Type B pancreatic cell (in vitro differentiated cells): ENCODE data around the gene MGRN1. TPM values are rescaled to one million over a fixed set of nuclear protein-coding genes. Genes with fewer than 3 reads are reported as not detected.

Source experiments
- DNase-seq: peaks from one replicate; pipeline ENCODE4 v3.0.0; 2021; ENCODE audit warnings: mixed read lengths; ENCODE audit not compliant: unreplicated experiment; ENCODE audit errors: extremely low spot score
- H3K27ac Mint-ChIP-seq: 2 replicates; pipeline ENCODE4 v1.8.0; 2021; ENCODE audit warnings: mild to moderate bottlenecking, mixed read lengths
- H3K27me3 Mint-ChIP-seq: 2 replicates; pipeline ENCODE4 v1.8.0; 2021; ENCODE audit warnings: mixed read lengths
- H3K36me3 Mint-ChIP-seq: 2 replicates; pipeline ENCODE4 v1.8.0; 2021; ENCODE audit warnings: mixed read lengths
- H3K4me1 Mint-ChIP-seq: one replicate; pipeline ENCODE4 v1.8.0; 2021; ENCODE audit warnings: mixed read lengths; ENCODE audit not compliant: unreplicated experiment
- H3K4me3 Mint-ChIP-seq: 2 replicates; pipeline ENCODE4 v1.8.0; 2021; ENCODE audit warnings: mild to moderate bottlenecking, mixed read lengths
- H3K9me3 Mint-ChIP-seq: 2 replicates; pipeline ENCODE4 v1.8.0; 2021; ENCODE audit warnings: mixed read lengths
- total RNA-seq: library from RNA; stranded (reverse); gene quantifications from 2 replicates; pipeline ENCODE4 v1.2.1, GENCODE V29; 2021; ENCODE audit warnings: low replicate concordance
- TF ChIP-seq, protein P1 (sequence below): fragments of 200-600 bp; sonication (generic); conservative IDR thresholded peaks from 2 replicates; pipeline ENCODE4 v1.5.0; 2021; ENCODE audit warnings: antibody characterized with exemption, mild to moderate bottlenecking

Gene MGRN1
- total RNA-seq, 1 donor from 2014 or later, result 88.6 TPM

- Mint-ChIP-seq H3K27me3 (no peaks in the 10 kb centered on the region), H3K4me3 (no peak overlapping the region), H3K9me3 (no peaks in the 10 kb centered on the region), H3K36me3 (peaks cover 13% of the 10 kb centered on the region), H3K27ac (no peak overlapping the region), H3K4me1 (peaks cover 6% of the 10 kb centered on the region)
- TF ChIP-seq, protein P1, sequence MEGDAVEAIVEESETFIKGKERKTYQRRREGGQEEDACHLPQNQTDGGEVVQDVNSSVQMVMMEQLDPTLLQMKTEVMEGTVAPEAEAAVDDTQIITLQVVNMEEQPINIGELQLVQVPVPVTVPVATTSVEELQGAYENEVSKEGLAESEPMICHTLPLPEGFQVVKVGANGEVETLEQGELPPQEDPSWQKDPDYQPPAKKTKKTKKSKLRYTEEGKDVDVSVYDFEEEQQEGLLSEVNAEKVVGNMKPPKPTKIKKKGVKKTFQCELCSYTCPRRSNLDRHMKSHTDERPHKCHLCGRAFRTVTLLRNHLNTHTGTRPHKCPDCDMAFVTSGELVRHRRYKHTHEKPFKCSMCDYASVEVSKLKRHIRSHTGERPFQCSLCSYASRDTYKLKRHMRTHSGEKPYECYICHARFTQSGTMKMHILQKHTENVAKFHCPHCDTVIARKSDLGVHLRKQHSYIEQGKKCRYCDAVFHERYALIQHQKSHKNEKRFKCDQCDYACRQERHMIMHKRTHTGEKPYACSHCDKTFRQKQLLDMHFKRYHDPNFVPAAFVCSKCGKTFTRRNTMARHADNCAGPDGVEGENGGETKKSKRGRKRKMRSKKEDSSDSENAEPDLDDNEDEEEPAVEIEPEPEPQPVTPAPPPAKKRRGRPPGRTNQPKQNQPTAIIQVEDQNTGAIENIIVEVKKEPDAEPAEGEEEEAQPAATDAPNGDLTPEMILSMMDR, result no peak
- DNase-seq, result no peak
Measured at GRCh38 chr16:4704491-4704890, 79.9 kb downstream of the MGRN1 start.

GRCh38 chr16:4704913-4705312 is 80.3 kb downstream of the MGRN1 start:
- H3K27ac Mint-ChIP-seq, result no peak overlapping the region
- TF ChIP-seq, protein P1, result no peak
- no peaks in the 10 kb centered on the region for H3K9me3 Mint-ChIP-seq
- DNase-seq, result no peak
- H3K36me3 Mint-ChIP-seq, result peaks cover 14% of the 10 kb centered on the region
- peaks cover 6% of the 10 kb centered on the region for H3K4me1 Mint-ChIP-seq
- H3K27me3 Mint-ChIP-seq, result no peaks in the 10 kb centered on the region
- H3K4me3 Mint-ChIP-seq, result no peak overlapping the region

DNA sequence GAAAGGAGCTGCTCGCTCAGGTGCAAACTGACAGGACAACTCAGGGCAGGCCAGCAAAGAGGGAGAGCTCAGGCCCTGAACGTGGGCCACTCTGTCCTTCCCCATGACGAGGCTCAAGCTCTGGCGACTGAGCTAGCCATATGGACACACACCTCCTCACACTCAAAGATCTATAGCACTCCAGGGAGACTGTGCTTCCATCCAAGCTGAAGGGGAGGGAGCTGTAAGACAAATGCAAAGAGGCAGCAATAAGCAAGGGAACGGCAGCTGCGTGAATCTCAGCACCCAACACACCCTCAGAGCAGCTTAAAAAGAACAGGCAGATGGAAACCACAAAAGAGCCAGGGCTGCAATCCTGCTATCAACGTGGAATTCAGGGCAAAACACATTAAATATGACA is 82.2 kb downstream of the MGRN1 start:
- no peaks in the 10 kb centered on the region for H3K27me3 Mint-ChIP-seq
- H3K9me3 Mint-ChIP-seq, result no peaks in the 10 kb centered on the region
- peaks cover 6% of the 10 kb centered on the region for H3K4me1 Mint-ChIP-seq
- H3K4me3 Mint-ChIP-seq, result no peak overlapping the region
- no peak for DNase-seq
- peaks cover 18% of the 10 kb centered on the region for H3K36me3 Mint-ChIP-seq
- H3K27ac Mint-ChIP-seq, result peak overlapping the region; percentile 42
- TF ChIP-seq, protein P1, result no peak

- TF ChIP-seq, protein P1, result no peak
- Mint-ChIP-seq H3K36me3 (peaks cover 26% of the 10 kb centered on the region), H3K9me3 (no peaks in the 10 kb centered on the region), H3K27ac (no peak overlapping the region), H3K4me3 (no peak overlapping the region), H3K27me3 (no peaks in the 10 kb centered on the region), H3K4me1 (peaks cover 6% of the 10 kb centered on the region)
- DNase-seq, result no peak
Measured at GRCh38 chr16:4709481-4709880, 84.9 kb downstream of the MGRN1 start.

DNA sequence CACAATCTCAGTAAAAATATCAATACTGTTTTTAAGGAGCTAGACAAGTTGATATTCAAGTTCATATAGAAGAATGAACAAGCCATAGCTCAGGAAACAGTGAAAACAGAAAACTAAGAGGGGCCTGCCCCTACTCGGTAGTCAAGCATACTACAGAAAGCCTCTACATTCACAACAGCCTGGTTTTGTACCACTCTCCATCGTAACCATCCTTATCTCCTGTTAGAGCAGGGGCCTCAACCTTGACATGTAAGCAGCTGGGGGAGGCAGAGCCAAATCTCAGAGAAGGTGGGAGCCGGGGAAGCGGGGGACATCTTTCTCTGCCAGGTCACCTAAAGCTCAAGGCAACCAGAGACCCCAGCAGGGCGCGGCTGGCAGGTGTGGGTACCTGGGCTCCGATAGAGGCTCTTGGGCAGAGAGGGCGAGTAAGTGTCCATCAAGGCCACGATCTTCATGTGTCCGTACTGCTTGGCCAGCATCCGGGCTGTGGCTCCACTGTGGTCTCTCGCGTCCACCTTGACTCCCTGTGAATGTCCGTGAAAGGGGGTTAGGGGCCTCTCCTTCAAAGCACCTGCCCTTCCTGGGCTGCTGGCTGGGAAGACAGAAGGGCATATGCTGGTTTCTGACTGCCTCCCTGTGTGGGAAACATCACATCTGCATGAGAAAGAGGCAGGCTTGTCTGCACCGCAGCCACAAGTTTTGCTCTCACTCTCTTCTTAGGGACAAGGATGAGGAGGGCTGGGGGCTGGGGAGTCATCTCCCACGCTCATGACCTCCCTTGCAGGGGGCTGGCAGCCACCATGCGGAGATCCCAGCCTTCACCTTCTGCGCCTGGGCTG is 89.3 kb downstream of the MGRN1 start:
- Mint-ChIP-seq H3K4me3 (no peak overlapping the region), H3K27ac (no peak overlapping the region), H3K36me3 (peaks cover 15% of the 10 kb centered on the region), H3K27me3 (no peaks in the 10 kb centered on the region), H3K9me3 (no peaks in the 10 kb centered on the region), H3K4me1 (no peaks in the 10 kb centered on the region)
- TF ChIP-seq, protein P1, result no peak
- DNase-seq, result no peak
